Vein endothelial cell (primary cell): ENCODE measurements around the gene IFFO2. TPM values are rescaled to one million over a fixed set of nuclear protein-coding genes. Genes with fewer than 3 reads are reported as not detected.

Experiments
- small RNA-seq: library from RNA; depleted of rRNA; stranded (forward); fragments of <200 nt; gene quantifications from one replicate; pipeline ENCODE3, GENCODE V24; 2012
- total RNA-seq: library from RNA; depleted of rRNA; stranded (reverse); fragments of >200 nt; gene quantifications from 2 replicates; pipeline ENCODE4 v1.2.3, GENCODE V29; 2012

IFFO2 gene
- total RNA-seq: 23.8 and 35.3 TPM in 2 replicates

DNA sequence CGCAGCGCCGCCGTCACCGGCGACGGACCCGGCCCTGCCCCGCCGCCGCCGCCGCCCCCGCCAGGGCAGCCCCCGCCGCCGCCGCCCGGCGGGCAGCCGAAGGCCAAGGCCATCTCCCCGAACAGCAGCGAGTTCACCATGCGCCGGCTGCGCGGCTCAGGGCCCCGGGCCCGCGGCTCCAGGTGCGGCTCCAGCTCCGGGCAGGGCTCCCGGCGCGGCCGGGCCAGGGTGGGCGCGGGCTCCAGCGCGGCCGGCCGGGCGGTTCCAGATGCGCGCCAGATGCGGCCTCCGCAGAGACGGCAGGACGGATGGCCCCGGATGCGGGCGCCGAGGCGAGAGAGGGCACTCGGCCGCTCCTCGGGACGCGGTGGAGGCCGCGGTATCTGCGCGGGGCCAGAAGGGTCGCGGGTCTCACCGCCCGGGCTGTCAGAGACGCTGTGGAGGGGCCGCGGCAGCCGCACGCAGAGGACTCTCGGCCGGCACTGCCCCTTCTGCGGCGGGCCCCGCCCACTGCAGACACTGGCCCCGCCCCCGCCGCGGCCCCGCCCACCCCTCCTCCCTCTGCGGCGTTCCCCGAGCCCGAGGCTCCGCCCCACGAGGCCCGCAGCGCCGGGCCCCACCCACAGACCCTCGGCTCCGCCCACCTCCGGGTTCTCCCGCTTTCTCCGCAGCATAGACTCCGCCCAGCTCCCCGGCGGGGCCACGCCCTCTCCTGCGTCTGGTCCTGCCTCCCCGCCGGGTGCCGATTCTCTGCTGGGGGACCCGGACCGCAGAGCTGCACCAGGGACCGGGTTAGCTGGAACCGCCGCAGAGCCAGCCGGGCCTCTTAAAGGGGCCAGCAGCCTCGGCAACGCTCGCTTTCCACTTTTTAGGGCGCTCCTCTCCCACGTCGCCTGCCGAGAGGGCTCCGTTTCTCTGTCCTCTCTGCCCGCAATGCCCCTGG, at the start of gene IFFO2:
TSS of gene IFFO2 (minus strand) at position 484 of the 943 bp plus-strand sequence. CDS start at position 140, 344 bp downstream.

DNA sequence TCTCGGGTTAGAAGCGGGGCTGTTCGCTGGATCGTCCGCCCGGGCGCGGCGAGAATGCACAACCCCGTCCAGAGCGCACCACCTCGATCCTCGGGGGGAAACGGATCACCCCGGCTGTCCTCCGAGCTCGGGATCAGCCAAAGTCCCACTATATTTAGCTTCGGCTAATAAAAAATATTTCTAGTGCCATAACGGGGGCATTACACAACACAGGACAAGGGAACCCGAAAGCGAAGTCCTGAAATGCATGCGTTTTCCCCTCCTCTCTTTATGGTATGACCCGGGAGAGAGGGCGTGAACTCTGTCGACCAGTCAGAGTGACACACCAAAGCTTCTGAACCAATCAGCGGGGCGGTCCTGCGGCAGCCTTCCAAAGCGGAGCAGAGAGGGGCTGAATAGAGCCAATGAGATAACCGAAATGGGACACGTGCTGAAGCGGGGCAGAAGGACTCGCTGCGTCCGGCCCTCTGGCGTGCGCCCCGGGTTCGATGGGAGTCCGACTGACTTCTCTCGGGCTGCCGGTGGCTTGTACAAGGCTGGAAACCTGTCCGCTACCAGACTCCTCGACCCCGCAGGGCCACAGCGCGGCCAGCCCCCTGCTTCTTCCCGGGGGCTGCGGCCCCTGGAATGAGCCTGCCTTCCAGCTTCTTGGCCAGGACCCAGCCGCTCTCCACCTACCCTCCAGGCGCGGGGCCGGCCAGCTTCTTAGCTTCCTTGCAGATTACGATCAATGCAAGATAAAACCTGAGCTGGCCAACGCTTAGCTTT, 53.8 kb downstream of the IFFO2 start, which contains the start of gene ALDH4A1:
TSS of gene ALDH4A1 (minus strand) at position 33 of the 768 bp plus-strand sequence. CDS start at position 1, 32 bp downstream.

GRCh38 chr1:18859560-18859959, 96.9 kb downstream of the IFFO2 start, which contains the start of gene TAS1R2:
TAS1R2 (minus strand) TSS chr1:18859660; CDS start chr1:18859660, 0 bp downstream.

Small RNA genes within 50 kb of the gene (small RNA-seq; reads per million reads assigned to genes)
- not detected for gene MIR1290
- not detected for gene MIR4695

Other genes starting within 250 kb of the IFFO2 start
- gene TAS1R2, start 97.0 kb downstream of the IFFO2 start, total RNA-seq: not detected in 2 replicates
- 8.8 and 12.4 TPM in 2 replicates for gene ALDH4A1, start 54.1 kb downstream of the IFFO2 start, total RNA-seq